ENCODE results near the gene HFM1. TPM values are rescaled to one million over a fixed set of nuclear protein-coding genes. Genes with fewer than 3 reads are reported as not detected.

Gene HFM1
- total RNA-seq, 4 donors from 2014 or later: 0.77 to 3.2 (median 2.5) TPM

DNA sequence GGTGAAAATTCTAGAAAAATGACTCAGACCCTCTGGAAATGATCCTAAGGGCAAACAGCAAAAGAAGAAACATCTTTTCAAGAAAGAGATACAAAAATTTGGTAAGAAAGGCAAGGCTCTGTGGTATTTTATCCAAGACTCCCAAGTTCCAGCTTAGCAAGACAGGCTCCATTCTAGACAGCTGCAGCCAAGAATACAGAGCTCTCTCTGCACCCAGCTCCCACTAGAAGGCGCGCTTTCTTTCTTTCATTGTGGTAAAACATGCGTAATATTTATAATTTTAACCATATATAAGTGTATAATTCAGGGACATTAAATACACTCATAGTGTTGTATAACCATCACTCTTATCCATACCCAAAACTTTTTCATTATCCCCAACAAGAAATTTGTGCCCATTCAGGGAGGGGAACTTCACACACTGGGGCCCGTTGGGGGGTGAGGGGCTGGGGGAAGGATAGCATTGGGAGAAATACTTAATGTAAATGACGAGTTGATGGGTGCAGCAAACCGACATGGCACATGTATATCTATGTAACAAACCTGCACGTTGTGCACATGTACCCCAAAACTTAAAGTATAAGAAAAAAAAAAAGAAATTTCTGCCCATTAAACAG lies 2.2 kb upstream of the HFM1 start:
- no peak overlapping the region for H3K4me3 ChIP-seq
- 40 to 62% methylated on average over 6 of the region's 7 CpGs for WGBS, 2 donors (ENCODE audit: low coverage in 1 of 2)
- no peak for TF ChIP-seq EP300 (IDR thresholded peaks at IDR 0.05)
- peak in 1 of 4 experiments; percentile 12 for TF ChIP-seq CTCF (IDR thresholded peaks at IDR 0.05)
- TF ChIP-seq POLR2A (IDR thresholded peaks at IDR 0.05): no peak
- no peaks in the 10 kb centered on the region for H3K27me3 ChIP-seq
- no peaks in the 10 kb centered on the region for H3K36me3 ChIP-seq
- no peaks in the 10 kb centered on the region for H3K9me3 ChIP-seq
- no peak for ATAC-seq
- H3K27ac ChIP-seq: no peak overlapping the region
- peaks cover 0 to 19% (median 0%) of the 10 kb centered on the region in 3 donors for H3K4me1 ChIP-seq

- no peak overlapping the region for H3K27ac ChIP-seq
- ATAC-seq: no peak
- no peaks in the 10 kb centered on the region for H3K9me3 ChIP-seq
These were observed 2.6 kb downstream of the HFM1 start for GRCh38 chr1:91402023-91402422.

GRCh38 chr1:91400133-91400725 lies 4.4 kb downstream of the HFM1 start:
- TF ChIP-seq CTCF (IDR thresholded peaks at IDR 0.05) (no peak), EP300 (IDR thresholded peaks at IDR 0.05) (no peak), POLR2AphosphoS5 (IDR thresholded peaks at IDR 0.05) (no peak), POLR2A (IDR thresholded peaks at IDR 0.05) (no peak)
- no peak for ATAC-seq

More at GRCh38 chr1:91402023-91402422, 2.6 kb downstream of the HFM1 start:
- no peak overlapping the region for H3K4me3 ChIP-seq
- TF ChIP-seq EP300 (IDR thresholded peaks at IDR 0.05) (no peak), POLR2AphosphoS5 (IDR thresholded peaks at IDR 0.05) (no peak), CTCF (IDR thresholded peaks at IDR 0.05) (peak; percentile 27 to 45 (median 36))
- no peaks in the 10 kb centered on the region for H3K27me3 ChIP-seq
- 23 to 30% methylated on average over 3 of the region's 3 CpGs for WGBS, 2 donors (ENCODE audit: low coverage in 1 of 2)
- no peaks in the 10 kb centered on the region for H3K36me3 ChIP-seq
- peaks cover 0 to 19% (median 0%) of the 10 kb centered on the region in 3 donors for H3K4me1 ChIP-seq

DNA sequence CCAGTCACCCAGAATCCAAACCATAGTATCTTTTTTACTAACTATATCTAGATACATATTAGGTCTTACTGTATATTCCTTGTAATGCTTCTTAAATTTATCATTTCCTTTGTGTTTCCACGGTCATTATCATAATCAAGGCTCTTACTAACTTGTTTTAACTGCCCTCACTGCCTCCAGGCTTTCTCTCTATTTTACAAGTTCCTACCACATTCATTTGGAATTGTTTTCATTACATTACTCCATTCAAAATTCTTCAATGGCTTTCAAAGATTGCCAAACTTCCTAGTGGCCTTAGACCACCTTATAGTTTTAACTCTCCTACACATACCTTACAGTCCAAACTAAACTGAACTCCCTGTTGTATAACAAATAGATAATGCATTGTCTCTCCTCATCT lies 6.3 kb downstream of the HFM1 start:
- H3K4me3 ChIP-seq: no peak overlapping the region
- no peak for ATAC-seq
- H3K4me1 ChIP-seq: peaks cover 0 to 3% (median 0%) of the 10 kb centered on the region in 3 donors
- no peaks in the 10 kb centered on the region for H3K9me3 ChIP-seq
- H3K27me3 ChIP-seq: no peaks in the 10 kb centered on the region
- H3K27ac ChIP-seq: no peak overlapping the region
- TF ChIP-seq CTCF (IDR thresholded peaks at IDR 0.05) (no peak), EP300 (IDR thresholded peaks at IDR 0.05) (no peak), POLR2A (IDR thresholded peaks at IDR 0.05) (no peak), POLR2AphosphoS5 (IDR thresholded peaks at IDR 0.05) (no peak)
- H3K36me3 ChIP-seq: no peaks in the 10 kb centered on the region
- 30 to 60% methylated on average over 1 of the region's 1 CpG for whole genome bisulfite sequencing, 2 donors (ENCODE audit: low coverage in 1 of 2)

More at GRCh38 chr1:91400133-91400725, 4.4 kb downstream of the HFM1 start:
- H3K27me3 ChIP-seq: no peaks in the 10 kb centered on the region
- no peak overlapping the region for H3K4me3 ChIP-seq
- H3K27ac ChIP-seq: no peak overlapping the region
- H3K36me3 ChIP-seq: no peaks in the 10 kb centered on the region
- WGBS, 2 donors (ENCODE audit: low coverage in 1 of 2): 68 to 70% methylated on average over 6 of the region's 6 CpGs
- H3K4me1 ChIP-seq: peaks cover 0 to 18% (median 0%) of the 10 kb centered on the region in 3 donors
- no peaks in the 10 kb centered on the region for H3K9me3 ChIP-seq

GRCh38 chr1:91397605-91398004 lies 7.0 kb downstream of the HFM1 start:
- WGBS, 2 donors (ENCODE audit: low coverage in 1 of 2): 30 to 31% methylated on average over 3 to 4 of the region's 4 CpGs
- Histone ChIP-seq H3K9me3 (no peaks in the 10 kb centered on the region), H3K36me3 (no peaks in the 10 kb centered on the region), H3K4me1 (no peaks in the 10 kb centered on the region), H3K27me3 (no peaks in the 10 kb centered on the region), H3K27ac (no peak overlapping the region), H3K4me3 (no peak overlapping the region)
- TF ChIP-seq CTCF (IDR thresholded peaks at IDR 0.05) (no peak), POLR2AphosphoS5 (IDR thresholded peaks at IDR 0.05) (no peak), POLR2A (IDR thresholded peaks at IDR 0.05) (no peak), EP300 (IDR thresholded peaks at IDR 0.05) (no peak)
- ATAC-seq: no peak

Measured in gastroesophageal sphincter (tissue), 4 donors.